IMR-90 (cell line): ENCODE data around the gene TNF. TPM values are rescaled to one million over a fixed set of nuclear protein-coding genes. Genes with fewer than 3 reads are reported as not detected.

Source experiments
- ATAC-seq: fragments of 200-7000 bp; cut with Tn5 transposase; 2 replicates; pipeline ENCODE4 v1.9.1; 2020; ENCODE audit warnings: low read depth, mild to moderate bottlenecking, moderate library complexity
- BruUV-seq: library from RNA; stranded (reverse); fragments of 400-500 nt; replicated peaks from 2 replicates; lab custom pipeline; 2021; lab: Mats Ljungman, UMichigan
- CTCF ChIA-PET: fragments of 300-600 bp; formaldehyde crosslinking; extraction: SDS; loops from one replicate; lab custom pipeline; 2021; ENCODE audit warnings: antibody characterized with exemption; lab: Yijun Ruan, JAX
- POLR2A ChIA-PET: fragments of 300-600 bp; sonication (Branson Sonifier 250); formaldehyde crosslinking; loops from one replicate; lab custom pipeline; 2022; ENCODE audit warnings: antibody characterized with exemption; ENCODE audit not compliant: unreplicated experiment; lab: Charles Lee
- DNase-seq: peaks from one replicate; pipeline ENCODE4 v3.0.0; 2013
- H2AFZ ChIP-seq: replicated peaks from 2 replicates; pipeline ENCODE3; 2013; ENCODE audit warnings: low read length, mild to moderate bottlenecking; ENCODE audit not compliant: poor library complexity
- H2AK5ac ChIP-seq: 2 replicates; pipeline ENCODE4 v1.6.1; 2013; ENCODE audit warnings: low read depth, low read length, inconsistent platforms
- H2AK9ac ChIP-seq: replicated peaks from 2 replicates; pipeline ENCODE3; 2013; ENCODE audit warnings: mild to moderate bottlenecking, low read depth, low read length, moderate library complexity; ENCODE audit not compliant: poor library complexity
- H2BK120ac ChIP-seq: 2 replicates; pipeline ENCODE4 v1.6.1; 2013; ENCODE audit warnings: low read depth, low read length, inconsistent platforms
- H2BK15ac ChIP-seq: 3 replicates; pipeline ENCODE4 v1.6.1; 2013; ENCODE audit warnings: low read depth, low read length, inconsistent platforms
- H2BK20ac ChIP-seq: 2 replicates; pipeline ENCODE4 v1.6.1; 2013; ENCODE audit warnings: low read depth, mild to moderate bottlenecking, inconsistent platforms, low read length, moderate library complexity
- H2BK5ac ChIP-seq: 2 replicates; pipeline ENCODE4 v1.6.1; 2013; ENCODE audit warnings: mild to moderate bottlenecking, low read depth, low read length, inconsistent platforms; ENCODE audit not compliant: poor library complexity, severe bottlenecking
- H3K14ac ChIP-seq: replicated peaks from 2 replicates; pipeline ENCODE4 v1.6.1; 2013; ENCODE audit warnings: low read depth, low read length, inconsistent platforms
- H3K18ac ChIP-seq: 2 replicates; pipeline ENCODE4 v1.6.1; 2013; ENCODE audit warnings: low read depth, low read length, control low read depth
- H3K23ac ChIP-seq: 2 replicates; pipeline ENCODE4 v1.6.1; 2013; ENCODE audit warnings: low read depth, low read length, inconsistent platforms
- H3K27ac ChIP-seq: 2 replicates; pipeline ENCODE4 v1.5.1; 2013; ENCODE audit warnings: mild to moderate bottlenecking, control low read depth, low read length; ENCODE audit not compliant: insufficient read depth
- H3K27me3 ChIP-seq: 2 replicates; pipeline ENCODE4 v1.6.1; 2013; ENCODE audit warnings: low read length; ENCODE audit not compliant: control insufficient read depth, insufficient read depth
- H3K36me3 ChIP-seq: 2 replicates; pipeline ENCODE4 v1.6.1; 2013; ENCODE audit warnings: low read length, mixed read lengths; ENCODE audit not compliant: control insufficient read depth, insufficient read depth
- H3K4ac ChIP-seq: 2 replicates; pipeline ENCODE4 v1.6.1; 2013; ENCODE audit warnings: low read depth, low read length, inconsistent platforms
- H3K4me1 ChIP-seq: 2 replicates; pipeline ENCODE4 v1.6.1; 2013; ENCODE audit warnings: low read length, mixed read lengths; ENCODE audit not compliant: control insufficient read depth, insufficient read depth
- H3K4me2 ChIP-seq: 2 replicates; pipeline ENCODE4 v1.6.1; 2013; ENCODE audit warnings: low read depth, mild to moderate bottlenecking, control low read depth, low read length, moderate library complexity
- H3K4me3 ChIP-seq: 2 replicates; pipeline ENCODE4 v1.5.1; 2013; ENCODE audit warnings: low read depth, mild to moderate bottlenecking, control low read depth, low read length, moderate library complexity; ENCODE audit not compliant: insufficient read depth
- H3K56ac ChIP-seq: 2 replicates; pipeline ENCODE4 v1.6.1; 2013; ENCODE audit warnings: low read length, inconsistent platforms; ENCODE audit not compliant: insufficient read depth; ENCODE audit errors: extremely low read depth
- H3K79me1 ChIP-seq, 2 experiments: 2 replicates each; pipeline ENCODE4 v1.6.1; 2013; ENCODE audit warnings: low read length in 2 of 2, inconsistent platforms in 1 of 2, low read depth in 1 of 2
- H3K9ac ChIP-seq: 2 replicates; pipeline ENCODE4 v1.6.1; 2013; ENCODE audit warnings: low read depth, low read length, control low read depth
- H3K9me1 ChIP-seq: 2 replicates; pipeline ENCODE4 v1.6.1; 2013; ENCODE audit warnings: low read length, inconsistent platforms; ENCODE audit not compliant: insufficient read depth
- H3K9me3 ChIP-seq: 2 replicates; pipeline ENCODE4 v1.6.1; 2013; ENCODE audit warnings: low read length; ENCODE audit not compliant: control insufficient read depth, insufficient read depth
- H4K20me1 ChIP-seq: 2 replicates; pipeline ENCODE4 v1.6.1; 2013; ENCODE audit warnings: low read length, inconsistent platforms; ENCODE audit not compliant: insufficient read depth
- H4K5ac ChIP-seq: 2 replicates; pipeline ENCODE4 v1.6.1; 2013; ENCODE audit warnings: mild to moderate bottlenecking, low read depth, low read length, control low read depth
- H4K8ac ChIP-seq, 2 experiments: 2 replicates each; pipeline ENCODE4 v1.6.1; 2013; ENCODE audit warnings: low read depth in 2 of 2, low read length in 2 of 2, control low read depth in 1 of 2, inconsistent platforms in 1 of 2
- H4K91ac ChIP-seq: 2 replicates; pipeline ENCODE4 v1.6.1; 2013; ENCODE audit warnings: low read depth, low read length, inconsistent platforms; ENCODE audit not compliant: insufficient read depth
- CHD1 ChIP-seq: IDR thresholded peaks from 2 replicates; pipeline ENCODE4 v1.6.1; 2012; ENCODE audit warnings: low read depth, low read length, improper control_type of control experiment
- FOS ChIP-seq: fragments of 150-350 bp; IDR thresholded peaks from 2 replicates; pipeline ENCODE4 v1.6.1; 2016; ENCODE audit warnings: low read depth, low read length
- MAFK ChIP-seq: IDR thresholded peaks from 2 replicates; pipeline ENCODE4 v1.6.1; 2012; ENCODE audit warnings: low read depth, low read length, improper control_type of control experiment
- MXI1 ChIP-seq: IDR thresholded peaks from 2 replicates; pipeline ENCODE4 v1.6.1; 2012; ENCODE audit warnings: low read depth, mild to moderate bottlenecking, low read length, moderate library complexity, borderline replicate concordance
- POLR2A ChIP-seq: IDR thresholded peaks from 2 replicates; pipeline ENCODE4 v1.6.1; 2012; ENCODE audit warnings: mild to moderate bottlenecking, low read depth, low read length
- RAD21 ChIP-seq: IDR thresholded peaks from 2 replicates; pipeline ENCODE4 v1.6.1; 2012; ENCODE audit warnings: low read length, improper control_type of control experiment
- RCOR1 ChIP-seq: IDR thresholded peaks from 2 replicates; pipeline ENCODE4 v1.6.1; 2012; ENCODE audit warnings: mild to moderate bottlenecking, low read length, improper control_type of control experiment; ENCODE audit not compliant: insufficient replicate concordance
- RFX5 ChIP-seq: IDR thresholded peaks from 2 replicates; pipeline ENCODE4 v1.8.0; 2012; ENCODE audit warnings: low read depth, mild to moderate bottlenecking, low read length, moderate library complexity
- SMC3 ChIP-seq: fragments of 150-350 bp; IDR thresholded peaks from 2 replicates; pipeline ENCODE4 v1.6.1; 2016; ENCODE audit warnings: low read depth, mild to moderate bottlenecking, antibody characterized with exemption, low read length, moderate library complexity
- WGBS, 2 experiments: methylation state at CpG; one replicate each; pipeline versions ENCODE4 v1.1.5 to v1.1.7; 2013; ENCODE audit warnings: missing lambda C conversion rate in 2 of 2; ENCODE audit not compliant: insufficient read length in 1 of 2; ENCODE audit errors: extremely low coverage in 2 of 2; 5-methylcytosine and 5-hydroxymethylcytosine counted together
- dilution Hi-C: fragments of 300-500 bp; cut with HindIII; formaldehyde crosslinking; loops from one replicate; pipeline ENCODE4 v1.14.3; 2018; ENCODE audit warnings: low sequenced_read_pairs; ENCODE audit not compliant: unreplicated experiment
- in situ Hi-C: fragments of 300-500 bp; cut with MboI; formaldehyde crosslinking; loops from 3 replicates; pipeline ENCODE4 v1.14.3; 2019; ENCODE audit warnings: low sequenced_read_pairs, inconsistent platforms, mixed read lengths
- intact Hi-C: fragments of 100-400 bp; cut with micrococcal nuclease; formaldehyde crosslinking; loops from 2 replicates; pipeline ENCODE4 v1.10.0; 2022
- polyA plus RNA-seq, 3 experiments: library from polyadenylated mRNA; depleted of rRNA; stranded (reverse); fragments of >200 nt; gene quantifications; 2 replicates each; pipeline ENCODE4 v1.2.3, GENCODE V29; 2012; ENCODE audit warnings: low replicate concordance in 1 of 3
- total RNA-seq: library from RNA; depleted of rRNA; stranded (reverse); fragments of >200 nt; gene quantifications from 2 replicates; pipeline ENCODE4 v1.2.3, GENCODE V29; 2012
- TF ChIP-seq, protein P1 (sequence below): fragments of 150-350 bp; IDR thresholded peaks from 2 replicates; pipeline ENCODE4 v1.6.1; 2017; ENCODE audit warnings: mild to moderate bottlenecking, antibody characterized with exemption, low read length, low read depth
- TF ChIP-seq, protein P2 (sequence below): fragments of 150-350 bp; IDR thresholded peaks from 2 replicates; pipeline ENCODE4 v1.6.1; 2016; ENCODE audit warnings: low read depth, mild to moderate bottlenecking, low read length, moderate library complexity, borderline replicate concordance

The TNF gene
- total and polyA plus RNA-seq, 2 of the 4 experiments (the other 2 are of a cell fraction) = not detected

DNA sequence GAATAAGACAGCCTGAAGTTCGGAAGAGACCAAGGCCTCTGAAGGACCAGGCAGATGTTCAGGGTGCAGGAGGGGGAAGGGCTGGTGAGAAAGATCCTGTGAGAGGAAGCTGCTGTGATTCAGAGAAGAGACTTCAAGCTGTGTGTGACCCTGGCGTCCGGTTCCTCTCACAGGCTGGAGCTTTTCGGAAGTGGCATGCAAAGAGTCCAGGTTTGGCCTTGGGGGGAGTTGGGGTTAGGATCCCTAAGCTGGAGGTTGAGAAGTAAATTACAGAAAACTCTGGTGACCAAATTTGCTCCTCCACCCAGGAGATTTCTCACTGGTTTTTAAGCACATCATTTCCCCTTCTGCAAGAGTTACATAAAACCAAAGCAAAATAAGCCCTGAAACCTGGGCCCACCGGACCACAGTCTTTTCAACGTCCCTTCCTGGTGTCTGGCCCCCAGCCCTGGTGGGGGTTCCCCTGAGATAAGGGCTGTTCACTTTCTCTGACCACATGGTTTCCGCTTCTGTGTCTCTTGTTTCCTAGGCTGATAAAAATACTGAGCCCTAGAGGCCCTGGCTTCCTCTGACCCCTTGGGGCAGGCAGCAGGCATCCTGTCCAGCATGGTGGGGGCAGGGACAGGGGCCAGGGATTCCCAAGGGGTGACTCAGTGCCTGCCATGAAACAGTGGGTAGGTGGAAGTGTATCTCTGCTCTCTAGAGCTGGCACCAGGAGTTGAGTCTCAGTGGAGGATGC, 15.2 kb upstream of the TNF start:
- Histone ChIP-seq H2BK20ac (peak overlapping the region; percentile 20), H2BK5ac (peak overlapping the region; percentile 46), H3K9me3 (no peaks in the 10 kb centered on the region), H3K79me1 (peaks cover 9 to 20% of the 10 kb centered on the region in 2 experiments; a peak in 3 of 4 replicates), H3K4me1 (peaks cover 18% of the 10 kb centered on the region), H2BK120ac (peak overlapping the region; percentile 72), H2BK15ac (peak overlapping the region; percentile 21; the same call in 1 of the 3 replicates), H3K4me2 (peak overlapping the region; percentile 27; the same call in 1 of the 2 replicates), H4K5ac (no peak overlapping the region), H4K91ac (peak overlapping the region; percentile 52), H3K9ac (no peak overlapping the region), H3K14ac (peak overlapping the region; percentile 52), H4K8ac (peak overlapping the region in 1 of 2 experiments; percentile 57; a peak in 3 of 4 replicates), H2AK5ac (peak overlapping the region; percentile 78; the same call in 1 of the 2 replicates), H3K18ac (no peak overlapping the region; the same call in 1 of the 2 replicates), H3K36me3 (peaks cover 27% of the 10 kb centered on the region), H4K20me1 (no peaks in the 10 kb centered on the region), H3K27me3 (no peaks in the 10 kb centered on the region), H3K9me1 (peaks cover 19% of the 10 kb centered on the region; the same call in 1 of the 2 replicates), H3K27ac (peak overlapping the region; percentile 22), H3K4me3 (no peak overlapping the region), H3K56ac (peak overlapping the region; percentile 39; the same call in 1 of the 2 replicates), H3K23ac (peak overlapping the region; percentile 59; the same call in 1 of the 2 replicates), H2AFZ (peak overlapping the region; percentile 61), H3K4ac (peak overlapping the region; percentile 66), H2AK9ac (peak overlapping the region; percentile 80)
- TF ChIP-seq RAD21 (no peak), RCOR1 (no peak), CHD1 (no peak), FOS (no peak), RFX5 (no peak), MXI1 (no peak), MAFK (no peak), POLR2A (no peak), SMC3 (no peak)
- TF ChIP-seq, protein P1, sequence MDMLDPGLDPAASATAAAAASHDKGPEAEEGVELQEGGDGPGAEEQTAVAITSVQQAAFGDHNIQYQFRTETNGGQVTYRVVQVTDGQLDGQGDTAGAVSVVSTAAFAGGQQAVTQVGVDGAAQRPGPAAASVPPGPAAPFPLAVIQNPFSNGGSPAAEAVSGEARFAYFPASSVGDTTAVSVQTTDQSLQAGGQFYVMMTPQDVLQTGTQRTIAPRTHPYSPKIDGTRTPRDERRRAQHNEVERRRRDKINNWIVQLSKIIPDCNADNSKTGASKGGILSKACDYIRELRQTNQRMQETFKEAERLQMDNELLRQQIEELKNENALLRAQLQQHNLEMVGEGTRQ = no peak
- TF ChIP-seq, protein P2, sequence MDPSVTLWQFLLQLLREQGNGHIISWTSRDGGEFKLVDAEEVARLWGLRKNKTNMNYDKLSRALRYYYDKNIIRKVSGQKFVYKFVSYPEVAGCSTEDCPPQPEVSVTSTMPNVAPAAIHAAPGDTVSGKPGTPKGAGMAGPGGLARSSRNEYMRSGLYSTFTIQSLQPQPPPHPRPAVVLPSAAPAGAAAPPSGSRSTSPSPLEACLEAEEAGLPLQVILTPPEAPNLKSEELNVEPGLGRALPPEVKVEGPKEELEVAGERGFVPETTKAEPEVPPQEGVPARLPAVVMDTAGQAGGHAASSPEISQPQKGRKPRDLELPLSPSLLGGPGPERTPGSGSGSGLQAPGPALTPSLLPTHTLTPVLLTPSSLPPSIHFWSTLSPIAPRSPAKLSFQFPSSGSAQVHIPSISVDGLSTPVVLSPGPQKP = no peak
- BruUV-seq = no TSS peak
- ATAC-seq (peak; percentile 89), DNase-seq (peak; percentile 52)
- ChIA-PET POLR2A (no interaction called here), CTCF (interaction anchor here (0.7 kb wide), 2 partner anchors 13 to 38 kb away, joined by 4 to 6 read pairs; partner anchors contain the start of gene NFKBIL1)
- WGBS, 2 experiments = 100% methylated on average over 1 of the region's 7 CpGs; no CpG with 5 or more reads in 1 of the 2 experiments
- in situ Hi-C loops (no loop called here), intact Hi-C loops (loop anchor here (2.0 kb wide), 1 partner anchor 55 kb away; the partner anchor contains the start of gene AIF1), dilution Hi-C loops (no loop called here)
